OCI-LY1 (cell line): Measurements from ENCODE around the gene KCNG4.

Experiments used
- H2AFZ ChIP-seq: fragments of 200-600 bp; sonication (generic), shearing (Covaris generic); 2 replicates; pipeline ENCODE4 v1.6.0; 2014; ENCODE audit warnings: antibody characterized with exemption, mild to moderate bottlenecking, low read length
- H3F3A ChIP-seq: fragments of 200-600 bp; sonication (generic), shearing (Covaris generic); 2 replicates; pipeline ENCODE4 v1.6.0; 2014; ENCODE audit warnings: mild to moderate bottlenecking, antibody characterized with exemption, low read length, moderate library complexity; ENCODE audit not compliant: insufficient read depth
- H3K27ac ChIP-seq: fragments of 200-600 bp; sonication (generic); 2 replicates; pipeline ENCODE4 v1.5.1; 2014; ENCODE audit warnings: low read length, mixed run types, mild to moderate bottlenecking, low read depth; ENCODE audit not compliant: poor library complexity, severe bottlenecking
- H3K27me3 ChIP-seq: fragments of 200-600 bp; sonication (generic); 2 replicates; pipeline ENCODE4 v1.6.0; 2014; ENCODE audit warnings: antibody characterized with exemption, mild to moderate bottlenecking, low read length, moderate library complexity; ENCODE audit not compliant: insufficient read depth
- H3K36me3 ChIP-seq: fragments of 200-600 bp; sonication (generic); 2 replicates; pipeline ENCODE4 v1.6.1; 2014; ENCODE audit warnings: mild to moderate bottlenecking, antibody characterized with exemption, low read length, moderate library complexity, mixed read lengths; ENCODE audit not compliant: insufficient read depth
- H3K4me1 ChIP-seq: fragments of 200-600 bp; sonication (generic); 2 replicates; pipeline ENCODE4 v1.5.1; 2014; ENCODE audit warnings: mild to moderate bottlenecking, low read length, moderate library complexity; ENCODE audit not compliant: insufficient read depth, severe bottlenecking
- H3K4me2 ChIP-seq: fragments of 200-600 bp; sonication (generic), shearing (Covaris generic); 2 replicates; pipeline ENCODE4 v1.6.1; 2014; ENCODE audit warnings: low read length
- H3K4me3 ChIP-seq: fragments of 200-600 bp; sonication (generic); 2 replicates; pipeline ENCODE4 v1.5.1; 2014; ENCODE audit warnings: low read length, low read depth, mild to moderate bottlenecking, mixed read lengths; ENCODE audit not compliant: poor library complexity, severe bottlenecking
- H3K79me2 ChIP-seq: fragments of 200-600 bp; shearing (Covaris generic); 2 replicates; pipeline ENCODE4 v1.6.1; 2016; ENCODE audit warnings: mixed run types, low read length, mixed read lengths; ENCODE audit not compliant: insufficient read depth
- H3K9ac ChIP-seq: fragments of 200-600 bp; sonication (generic), shearing (Covaris generic); 2 replicates; pipeline ENCODE4 v1.6.1; 2014; ENCODE audit warnings: mild to moderate bottlenecking, low read length, mixed read lengths
- H3K9me2 ChIP-seq: fragments of 200-600 bp; sonication (generic), shearing (Covaris generic); 2 replicates; pipeline ENCODE4 v1.6.1; 2014; ENCODE audit warnings: low read depth, mild to moderate bottlenecking, low read length, mixed read lengths
- H3K9me3 ChIP-seq: fragments of 200-600 bp; shearing (Covaris generic); 2 replicates; pipeline ENCODE4 v1.6.1; 2014; ENCODE audit warnings: low read length, mixed read lengths
- H4K20me1 ChIP-seq: fragments of 200-600 bp; sonication (generic), shearing (Covaris generic); 2 replicates; pipeline ENCODE4 v1.6.0; 2016; ENCODE audit warnings: mild to moderate bottlenecking, low read length; ENCODE audit not compliant: insufficient read depth
- CTCF ChIP-seq: fragments of 200-600 bp; sonication (generic), shearing (Covaris generic); IDR thresholded peaks from 2 replicates; pipeline ENCODE4 v1.5.1; 2017; ENCODE audit warnings: mild to moderate bottlenecking, antibody characterized with exemption, low read length, moderate library complexity, mixed read lengths
- EZH2 ChIP-seq: fragments of 200-600 bp; sonication (generic), shearing (Covaris generic); IDR thresholded peaks from 2 replicates; pipeline ENCODE4 v1.8.0; 2017; ENCODE audit warnings: borderline replicate concordance, mixed run types, mild to moderate bottlenecking, antibody characterized with exemption, low read length, moderate library complexity, mixed read lengths

KCNG4 gene

GRCh38 chr16:84258266-84258665 lies 18.5 kb upstream of the KCNG4 start:
- H3K27ac ChIP-seq, result no peak overlapping the region
- no peaks in the 10 kb centered on the region for H3K9me2 ChIP-seq
- no peak overlapping the region for H2AFZ ChIP-seq
- no peaks in the 10 kb centered on the region; the same call in 1 of the 2 replicates for H3K27me3 ChIP-seq
- no peak overlapping the region for H3K9ac ChIP-seq
- no peaks in the 10 kb centered on the region for H3K9me3 ChIP-seq
- no peaks in the 10 kb centered on the region for H3K4me1 ChIP-seq
- TF ChIP-seq CTCF (no peak), EZH2 (no peak)
- H3K4me3 ChIP-seq, result no peak overlapping the region
- H3K4me2 ChIP-seq, result no peak overlapping the region
- H4K20me1 ChIP-seq, result no peaks in the 10 kb centered on the region
- no peaks in the 10 kb centered on the region for H3K79me2 ChIP-seq
- no peaks in the 10 kb centered on the region for H3K36me3 ChIP-seq
- no peaks in the 10 kb centered on the region for H3F3A ChIP-seq

- H3K4me3 ChIP-seq, result no peak overlapping the region
- H3K4me1 ChIP-seq, result no peaks in the 10 kb centered on the region
These were observed 15.4 kb upstream of the KCNG4 start for GRCh38 chr16:84255050-84255810.

GRCh38 chr16:84254062-84254461 lies 14.2 kb upstream of the KCNG4 start:
- Histone ChIP-seq H3K4me1 (no peaks in the 10 kb centered on the region), H3F3A (no peaks in the 10 kb centered on the region), H3K9ac (no peak overlapping the region), H3K9me2 (no peaks in the 10 kb centered on the region), H3K9me3 (no peaks in the 10 kb centered on the region), H4K20me1 (no peaks in the 10 kb centered on the region), H3K27me3 (peaks cover 9% of the 10 kb centered on the region; the same call in 1 of the 2 replicates), H3K4me2 (no peak overlapping the region), H3K4me3 (no peak overlapping the region), H2AFZ (no peak overlapping the region), H3K27ac (no peak overlapping the region), H3K36me3 (no peaks in the 10 kb centered on the region), H3K79me2 (no peaks in the 10 kb centered on the region)
- TF ChIP-seq CTCF, result no peak
- TF ChIP-seq EZH2, result no peak

More at GRCh38 chr16:84255050-84255810, 15.4 kb upstream of the KCNG4 start:
- peaks cover 9% of the 10 kb centered on the region; the same call in 1 of the 2 replicates for H3K27me3 ChIP-seq
- no peaks in the 10 kb centered on the region for H4K20me1 ChIP-seq
- H3K27ac ChIP-seq, result no peak overlapping the region
- no peaks in the 10 kb centered on the region for H3K36me3 ChIP-seq
- no peak overlapping the region for H3K4me2 ChIP-seq
- no peaks in the 10 kb centered on the region for H3K79me2 ChIP-seq
- TF ChIP-seq CTCF, result no peak
- H3K9ac ChIP-seq, result no peak overlapping the region
- H3F3A ChIP-seq, result no peaks in the 10 kb centered on the region
- H3K9me3 ChIP-seq, result no peaks in the 10 kb centered on the region
- H3K9me2 ChIP-seq, result no peaks in the 10 kb centered on the region
- no peak overlapping the region for H2AFZ ChIP-seq
